Measurements from ENCODE around the gene KANSL1. TPM values are rescaled to one million over a fixed set of nuclear protein-coding genes. Genes with fewer than 3 reads are reported as not detected.

KANSL1 gene
- total and polyA plus RNA-seq, 8 donors, result 24.6 to 86.6 (median 48.2) TPM

GRCh38 chr17:46000757-46001156 is 192.5 kb downstream of the KANSL1 start:
- TF ChIP-seq, protein P1, sequence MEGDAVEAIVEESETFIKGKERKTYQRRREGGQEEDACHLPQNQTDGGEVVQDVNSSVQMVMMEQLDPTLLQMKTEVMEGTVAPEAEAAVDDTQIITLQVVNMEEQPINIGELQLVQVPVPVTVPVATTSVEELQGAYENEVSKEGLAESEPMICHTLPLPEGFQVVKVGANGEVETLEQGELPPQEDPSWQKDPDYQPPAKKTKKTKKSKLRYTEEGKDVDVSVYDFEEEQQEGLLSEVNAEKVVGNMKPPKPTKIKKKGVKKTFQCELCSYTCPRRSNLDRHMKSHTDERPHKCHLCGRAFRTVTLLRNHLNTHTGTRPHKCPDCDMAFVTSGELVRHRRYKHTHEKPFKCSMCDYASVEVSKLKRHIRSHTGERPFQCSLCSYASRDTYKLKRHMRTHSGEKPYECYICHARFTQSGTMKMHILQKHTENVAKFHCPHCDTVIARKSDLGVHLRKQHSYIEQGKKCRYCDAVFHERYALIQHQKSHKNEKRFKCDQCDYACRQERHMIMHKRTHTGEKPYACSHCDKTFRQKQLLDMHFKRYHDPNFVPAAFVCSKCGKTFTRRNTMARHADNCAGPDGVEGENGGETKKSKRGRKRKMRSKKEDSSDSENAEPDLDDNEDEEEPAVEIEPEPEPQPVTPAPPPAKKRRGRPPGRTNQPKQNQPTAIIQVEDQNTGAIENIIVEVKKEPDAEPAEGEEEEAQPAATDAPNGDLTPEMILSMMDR (IDR thresholded peaks at IDR 0.05), result no peak
- ATAC-seq, result no peak
- intact Hi-C loops (cut with DNase I), result loop anchor here in 2 of 3 donors (5.0 kb wide), 1 partner anchor 212 kb away; no protein-coding TSS in a partner anchor

GRCh38 chr17:46000292-46000691 is 192.9 kb downstream of the KANSL1 start:
- TF ChIP-seq, protein P1 (IDR thresholded peaks at IDR 0.05), result no peak
- no peak for FAIRE-seq
- Histone ChIP-seq H3K4me1 (peaks cover 12 to 21% (median 14%) of the 10 kb centered on the region in 3 donors), H3K27ac (no peak overlapping the region), H3K9me3 (no peaks in the 10 kb centered on the region), H3K4me3 (no peak overlapping the region), H3K27me3 (no peaks in the 10 kb centered on the region), H3K36me3 (no peaks in the 10 kb centered on the region)
- no peak for ATAC-seq
- peak in 1 of 6 donors; percentile 22 for DNase-seq
- 81% methylated on average over 7 of the region's 7 CpGs for WGBS, 2 donors
- intact Hi-C loops (cut with DNase I), result loop anchor here in 2 of 3 donors (5.0 kb wide), 1 partner anchor 212 kb away; no protein-coding TSS in a partner anchor

More at GRCh38 chr17:46000757-46001156, 192.5 kb downstream of the KANSL1 start:
- DNase-seq (peak in 1 of 6 donors; percentile 43), FAIRE-seq (no peak)
- Histone ChIP-seq H3K9me3 (no peaks in the 10 kb centered on the region), H3K4me1 (peaks cover 12 to 21% (median 15%) of the 10 kb centered on the region in 3 donors), H3K4me3 (no peak overlapping the region), H3K27ac (no peak overlapping the region), H3K27me3 (no peaks in the 10 kb centered on the region), H3K36me3 (no peaks in the 10 kb centered on the region)
- 67 to 70% methylated on average over 2 of the region's 2 CpGs for WGBS, 2 donors

GRCh38 chr17:45999900-46000290 is 193.3 kb downstream of the KANSL1 start:
- DNase-seq (peak in 1 of 6 donors; percentile 9), ATAC-seq (no peak), FAIRE-seq (no peak)
- intact Hi-C loops (cut with DNase I), result loop anchor here in 2 of 3 donors (5.0 kb wide), 1 partner anchor 212 kb away; no protein-coding TSS in a partner anchor
- H3K27ac ChIP-seq, result no peak overlapping the region
- 76 to 83% methylated on average over 9 of the region's 9 CpGs for WGBS, 2 donors
- H3K36me3 ChIP-seq, result no peaks in the 10 kb centered on the region
- H3K9me3 ChIP-seq, result no peaks in the 10 kb centered on the region
- TF ChIP-seq, protein P1 (IDR thresholded peaks at IDR 0.05), result no peak
- no peaks in the 10 kb centered on the region for H3K27me3 ChIP-seq
- H3K4me3 ChIP-seq, result no peak overlapping the region
- H3K4me1 ChIP-seq, result peaks cover 12 to 17% (median 12%) of the 10 kb centered on the region in 3 donors

- TF ChIP-seq, protein P1 (IDR thresholded peaks at IDR 0.05), result no peak
- no peaks in the 10 kb centered on the region for H3K27me3 ChIP-seq
- H3K9me3 ChIP-seq, result no peaks in the 10 kb centered on the region
- H3K27ac ChIP-seq, result no peak within 1 kb of the TSS
- ATAC-seq (no peak), DNase-seq (peak in 1 of 6 donors; percentile 33), FAIRE-seq (no peak)
- peaks cover 10 to 13% (median 12%) of the 10 kb centered on the region in 3 donors for H3K4me1 ChIP-seq
- WGBS, 2 donors, result 84 to 90% methylated on average over 8 of the region's 8 CpGs
- intact Hi-C loops (cut with DNase I), result no loop called here
- no peaks in the 10 kb centered on the region for H3K36me3 ChIP-seq
- no peak within 1 kb of the TSS for H3K4me3 ChIP-seq
Observed at GRCh38 chr17:45998987-45999899, 194.0 kb downstream of the KANSL1 start, which contains the start of gene STH. Gene STH (plus strand): TSS chr17:45999250. CDS start chr17:45999280, 30 bp downstream.

Data from pancreas (tissue), 10 donors.